ENCODE results near the gene NUSAP1.
A peak's percentile ranks its signal among the peaks of the same experiment; 100 is the strongest.
"Not testable (repeated sequence)": the region's sequence is repeated elsewhere in the genome, so short reads cannot be mapped to it uniquely, and the experiment has no call there.

The NUSAP1 gene

GRCh38 chr15:41411441-41411840 lies 78.8 kb downstream of the NUSAP1 start:
- no peak for DNase-seq (ENCODE audit: low spot score)

DNA sequence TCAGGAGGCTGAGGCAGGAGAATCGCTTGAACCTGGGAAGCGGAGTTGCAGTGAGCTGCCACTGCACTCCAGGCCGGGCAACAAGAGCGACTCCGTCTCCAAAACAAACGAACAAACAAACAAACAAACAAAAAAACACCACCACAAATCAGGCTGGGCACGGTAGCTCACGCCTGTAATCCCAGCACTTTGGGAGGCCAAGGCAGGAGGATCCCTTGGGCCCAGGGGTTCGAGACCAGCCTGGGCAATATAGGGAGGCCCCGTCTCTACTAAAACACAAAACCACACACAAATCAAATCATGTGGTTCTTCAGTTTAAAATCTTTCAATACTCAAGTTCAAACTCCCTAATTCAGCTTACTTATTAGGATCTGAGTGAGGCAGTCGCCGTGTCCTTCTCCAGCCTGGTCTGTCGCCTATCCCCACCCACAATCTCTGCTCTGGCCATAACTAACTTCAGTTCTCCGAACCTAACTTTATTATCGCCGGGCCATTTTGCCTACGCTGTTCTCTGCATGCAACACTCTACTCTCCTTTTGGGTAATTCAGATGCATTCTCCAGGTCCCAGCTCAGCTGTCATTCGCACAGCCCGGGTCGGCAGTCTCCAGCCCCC lies 83.6 kb downstream of the NUSAP1 start:
- DNase-seq (ENCODE audit: low spot score) = no peak

DNA sequence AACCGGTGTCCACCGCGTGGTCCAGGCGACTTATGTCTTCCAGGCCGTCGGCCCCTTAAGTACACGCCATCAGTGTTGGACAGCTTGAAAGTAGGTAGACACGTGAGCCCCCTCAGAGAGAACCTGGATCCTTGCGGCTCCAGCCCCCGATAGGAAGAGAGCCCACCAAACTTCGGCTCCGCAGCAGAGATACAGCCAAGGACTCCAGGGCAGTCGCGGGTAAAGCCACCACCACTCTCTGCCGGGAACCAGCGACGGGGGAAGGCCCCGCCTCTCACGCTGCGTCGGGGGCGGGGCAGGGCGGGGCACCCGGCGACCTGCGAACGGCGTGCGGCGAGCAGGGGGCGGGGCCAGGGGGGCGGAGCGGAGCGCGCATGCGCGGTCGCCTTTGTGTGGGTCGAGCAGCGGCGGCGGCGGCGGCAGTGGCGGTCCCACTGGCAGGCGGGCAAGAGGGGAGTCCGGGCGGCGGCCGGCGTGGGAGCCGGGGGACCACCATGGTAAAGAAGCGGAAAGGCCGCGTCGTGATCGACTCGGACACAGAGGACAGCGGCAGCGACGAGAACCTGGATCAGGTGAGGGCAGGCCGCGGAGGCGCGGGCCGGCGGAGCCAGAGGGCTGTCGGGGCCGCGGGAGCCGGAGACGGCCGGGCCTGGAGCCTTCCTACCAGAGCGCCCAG lies 84.2 kb downstream of the NUSAP1 start, which contains the start of gene RTF1:
Gene RTF1 (plus strand): TSS at position 354 of the 676 bp plus-strand sequence. CDS start 21 bp downstream, at position 375.
- peak; percentile 100 for DNase-seq (ENCODE audit: low spot score)

- peak; percentile 74 for DNase-seq (ENCODE audit: low spot score)
Measured at GRCh38 chr15:41417418-41418195, 84.9 kb downstream of the NUSAP1 start.

DNA sequence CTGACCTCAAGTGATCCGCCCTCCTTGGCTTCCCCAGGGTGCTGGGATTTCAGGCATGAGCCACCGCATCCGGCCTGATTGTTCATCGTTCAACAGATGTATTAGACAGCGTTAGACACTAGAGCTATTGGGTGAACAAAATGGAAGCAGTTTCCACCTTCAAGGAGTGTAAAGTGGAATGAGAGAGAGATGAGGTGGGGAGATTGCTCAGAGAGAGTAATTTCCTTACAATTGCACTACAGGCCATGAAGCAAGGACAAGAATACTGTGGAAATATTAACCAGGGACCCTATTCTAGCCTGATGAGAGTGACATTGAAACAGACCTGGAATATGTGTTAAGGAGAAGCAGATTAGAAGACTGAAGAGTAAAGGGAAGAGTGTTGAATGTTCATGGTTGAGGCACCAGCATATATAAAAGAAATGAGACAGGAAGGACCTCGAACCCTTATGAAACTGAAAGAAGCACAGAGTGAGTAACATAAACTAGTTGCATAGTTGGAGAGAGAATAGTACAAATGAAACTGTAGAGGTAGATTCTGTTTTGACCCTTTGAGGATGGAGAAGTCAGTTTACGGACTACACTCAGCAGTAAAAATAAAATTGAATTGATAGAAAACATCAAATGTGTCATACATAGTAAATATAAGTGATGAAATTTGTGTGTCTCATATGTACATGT lies 91.4 kb downstream of the NUSAP1 start:
- no peak for DNase-seq (ENCODE audit: low spot score)

DNA sequence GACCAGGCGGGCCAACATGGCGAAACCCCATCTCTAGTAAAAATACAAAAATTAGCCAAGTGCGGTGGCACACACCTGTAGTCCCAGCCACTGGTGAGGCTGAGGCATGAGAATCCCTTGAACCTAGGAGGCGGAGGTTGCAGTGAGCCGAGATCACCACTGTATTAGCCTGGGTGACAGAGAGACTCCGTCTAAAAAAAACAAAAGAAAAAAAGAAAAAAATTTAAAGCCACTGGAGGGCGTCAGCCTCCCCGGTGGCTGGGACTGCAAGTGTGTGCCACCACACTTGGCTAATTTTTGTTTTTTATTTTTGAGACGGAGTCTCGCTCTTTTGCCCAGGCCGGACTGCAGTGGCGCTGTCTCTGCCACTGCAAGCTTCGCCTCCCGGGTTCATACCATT lies 92.1 kb downstream of the NUSAP1 start:
- DNase-seq (ENCODE audit: low spot score) = no peak

DNA sequence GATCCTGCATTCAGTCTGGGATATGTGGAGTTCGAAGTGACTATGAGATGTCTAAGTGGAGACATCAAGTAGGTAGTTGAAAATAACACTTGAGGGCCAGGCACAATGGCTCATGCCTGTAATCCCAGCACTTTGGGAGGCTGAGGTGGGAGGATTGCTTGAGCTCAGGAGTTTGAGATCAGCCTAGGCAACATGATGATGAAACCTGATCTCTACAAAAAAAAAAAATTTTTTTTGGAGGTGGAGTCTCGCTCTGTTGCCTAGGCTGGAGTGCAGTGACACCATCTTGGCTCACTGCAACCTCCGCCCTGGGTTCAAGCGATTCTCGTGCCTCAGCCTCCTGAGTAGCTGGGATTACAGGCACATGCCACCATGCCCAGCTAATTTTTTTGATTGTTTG lies 93.2 kb downstream of the NUSAP1 start:
- not testable (repeated sequence) for DNase-seq (ENCODE audit: low spot score)

GRCh38 chr15:41429003-41429890 lies 96.6 kb downstream of the NUSAP1 start:
- DNase-seq (ENCODE audit: low spot score) = no peak
